Pancreas (tissue), 10 donors: Measurements from ENCODE around the gene DOCK1. TPM values are rescaled to one million over a fixed set of nuclear protein-coding genes. Genes with fewer than 3 reads are reported as not detected.
A peak's percentile ranks its signal among the peaks of the same experiment; 100 is the strongest.

Experiments
- ATAC-seq, 4 donors: fragments of 200-7000 bp; cut with Tn5 transposase; one replicate each; pipeline versions ENCODE4 v1.8.0 to v1.9.1; 2020; ENCODE audit warnings: mild to moderate bottlenecking in 4 of 4, moderate library complexity in 4 of 4
- DNase-seq, 6 donors: peaks; one replicate each; pipeline ENCODE4 v3.0.0-alpha.2; 2020
- FAIRE-seq: peaks from 2 replicates; lab custom pipeline; 2012; peaks lifted over from hg19 to GRCh38; lab: Jason Lieb, UNC
- H3K27ac ChIP-seq, 4 donors: fragments of 200-600 bp; sonication (generic); 1 replicate in 3 of 4; 2 replicates in 1 of 4; pipeline versions ENCODE4 v1.5.0 to v1.8.0; 2020
- H3K27me3 ChIP-seq, 4 donors: fragments of 200-600 bp; one replicate each; pipeline ENCODE4 v1.8.0; 2021
- H3K36me3 ChIP-seq, 3 donors: fragments of 200-600 bp; sonication (generic) in 1 of 3; one replicate each; pipeline versions ENCODE4 v1.5.0 to v1.8.0; 2020 to 2021
- H3K4me1 ChIP-seq, 3 donors: fragments of 200-600 bp; one replicate each; pipeline ENCODE4 v1.8.0; 2021
- H3K4me3 ChIP-seq, 4 donors: fragments of 200-600 bp; sonication (generic) in 2 of 4; one replicate each; pipeline versions ENCODE4 v1.5.0 to v1.8.0; 2020 to 2021
- H3K9me3 ChIP-seq, 4 donors: fragments of 200-600 bp; one replicate each; pipeline ENCODE4 v1.8.0; 2021
- WGBS, 2 donors: extraction: QIAGEN DNeasy Blood & Tissue Kit; methylation state at CpG; one replicate each; pipeline ENCODE4 v1.1.7; 2013; 5-methylcytosine and 5-hydroxymethylcytosine counted together
- intact Hi-C, 3 donors: fragments of 100-400 bp; cut with DNase I; formaldehyde crosslinking; loops; one replicate each; pipeline versions ENCODE4 v1.11.1 to v1.14.2; 2022
- polyA plus RNA-seq, 2 donors: library from polyadenylated mRNA; stranded (reverse); fragments of 200-250 nt; gene quantifications; one replicate each; pipeline ENCODE4 v1.2.3, GENCODE V29; 2013
- total RNA-seq, 6 donors: library from RNA; stranded (reverse); fragmentation: NEBNext Ultra II Directional in 4 of 6; extraction: Animal tissue kit (Norgen Biotek cat#: 25700) in 4 of 6; gene quantifications; one replicate each; pipeline versions ENCODE4 v1.2.1 to v1.2.4, GENCODE V29; 2021 to 2023
- TF ChIP-seq, protein P1 (sequence below), 4 donors: fragments of 200-600 bp; sonication (generic) in 3 of 4; IDR thresholded peaks; one replicate each; pipeline versions ENCODE4 v1.5.0 to v1.8.0; 2021; ENCODE audit warnings: antibody characterized with exemption in 4 of 4
- donor health status: healthy with polysubstance abuse.
- donor health status: DM: no; HTN: no; CAD: no; lungs with moderate emphysema.
- donor health status: DM: no; HTN: no; CAD: no.
- donor health status: control.
- donor health status: control.
- donor health status: Bipolar disorder and iron deficiency.
- donor health status: DM: yes; HTN: yes; CAD: no.
- donor health status: DM: no; HTN: no; CAD: no.
- donor health status: DM: no; HTN: no; CAD: no.
- donor health status: DM: yes; HTN: yes; CAD: no.

Gene DOCK1
- total and polyA plus RNA-seq, 8 donors: 12.1 to 38.6 (median 24.2) TPM

DNA sequence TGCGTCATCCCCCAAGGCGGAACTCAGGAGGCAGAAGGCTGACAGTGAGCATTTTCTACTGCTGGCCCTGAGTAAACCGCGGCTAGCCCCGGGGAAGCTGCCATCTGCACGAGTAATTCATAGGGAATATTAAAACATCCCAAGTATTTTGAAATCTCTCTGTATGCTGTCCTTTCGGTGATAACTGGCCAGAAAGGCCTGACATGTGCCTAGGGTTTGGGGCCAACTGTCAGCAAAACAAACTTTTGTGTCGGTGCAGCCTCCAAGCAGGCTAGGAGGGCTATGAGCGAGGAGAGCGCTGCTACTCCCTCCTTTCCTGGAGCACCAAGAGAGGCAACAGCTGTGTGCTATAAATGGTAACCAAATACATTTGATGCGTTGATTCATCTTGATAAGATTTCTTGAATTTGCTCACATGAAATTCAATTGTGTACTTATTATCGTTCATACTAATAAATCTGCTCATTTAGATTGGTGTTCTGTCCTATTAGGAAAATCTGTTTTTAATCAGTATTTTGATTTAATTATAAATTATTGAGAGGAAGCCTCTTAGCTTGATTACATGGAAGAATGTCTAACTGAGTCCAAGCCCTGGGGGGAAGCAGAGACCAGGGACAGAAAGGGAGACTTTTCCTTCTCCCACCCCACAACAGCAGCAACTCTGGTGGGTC is 519.5 kb downstream of the DOCK1 start:
- no peak for FAIRE-seq
- no peaks in the 10 kb centered on the region for H3K27me3 ChIP-seq
- TF ChIP-seq, protein P1, sequence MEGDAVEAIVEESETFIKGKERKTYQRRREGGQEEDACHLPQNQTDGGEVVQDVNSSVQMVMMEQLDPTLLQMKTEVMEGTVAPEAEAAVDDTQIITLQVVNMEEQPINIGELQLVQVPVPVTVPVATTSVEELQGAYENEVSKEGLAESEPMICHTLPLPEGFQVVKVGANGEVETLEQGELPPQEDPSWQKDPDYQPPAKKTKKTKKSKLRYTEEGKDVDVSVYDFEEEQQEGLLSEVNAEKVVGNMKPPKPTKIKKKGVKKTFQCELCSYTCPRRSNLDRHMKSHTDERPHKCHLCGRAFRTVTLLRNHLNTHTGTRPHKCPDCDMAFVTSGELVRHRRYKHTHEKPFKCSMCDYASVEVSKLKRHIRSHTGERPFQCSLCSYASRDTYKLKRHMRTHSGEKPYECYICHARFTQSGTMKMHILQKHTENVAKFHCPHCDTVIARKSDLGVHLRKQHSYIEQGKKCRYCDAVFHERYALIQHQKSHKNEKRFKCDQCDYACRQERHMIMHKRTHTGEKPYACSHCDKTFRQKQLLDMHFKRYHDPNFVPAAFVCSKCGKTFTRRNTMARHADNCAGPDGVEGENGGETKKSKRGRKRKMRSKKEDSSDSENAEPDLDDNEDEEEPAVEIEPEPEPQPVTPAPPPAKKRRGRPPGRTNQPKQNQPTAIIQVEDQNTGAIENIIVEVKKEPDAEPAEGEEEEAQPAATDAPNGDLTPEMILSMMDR (IDR thresholded peaks at IDR 0.05): no peak
- H3K4me1 ChIP-seq: no peaks in the 10 kb centered on the region
- DNase-seq: no peak
- intact Hi-C loops: no loop called here
- ATAC-seq: peak in 1 of 4 donors; percentile 39
- no peaks in the 10 kb centered on the region for H3K9me3 ChIP-seq
- no peak overlapping the region for H3K4me3 ChIP-seq
- H3K27ac ChIP-seq: no peak overlapping the region
- H3K36me3 ChIP-seq: peaks cover 0 to 21% (median 9%) of the 10 kb centered on the region in 3 donors
- WGBS, 2 donors: 85 to 86% methylated on average over 12 of the region's 12 CpGs

DNA sequence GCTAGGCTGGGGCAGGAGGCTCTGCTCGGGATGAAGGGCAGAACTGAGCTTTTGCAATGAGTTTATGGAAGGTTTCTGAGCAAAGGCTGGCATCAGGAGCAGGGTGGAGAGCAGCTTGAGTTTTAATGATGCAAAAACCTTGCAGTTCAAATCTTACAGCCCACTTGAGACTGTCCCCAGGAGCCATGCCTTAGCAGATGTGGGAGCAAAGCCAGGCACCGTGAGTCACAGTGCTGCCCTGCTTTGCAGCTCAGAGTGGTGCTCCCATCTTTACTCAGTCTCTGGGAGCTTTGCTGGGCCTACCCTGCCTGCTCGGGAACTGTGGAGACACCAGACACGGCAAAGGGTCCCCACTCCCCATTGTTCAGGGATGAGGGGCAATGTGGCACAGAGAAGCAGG is 521.5 kb downstream of the DOCK1 start:
- DNase-seq (no peak), ATAC-seq (no peak), FAIRE-seq (no peak)
- Histone ChIP-seq H3K4me1 (no peaks in the 10 kb centered on the region), H3K27ac (no peak overlapping the region), H3K4me3 (no peak overlapping the region), H3K36me3 (peaks cover 0 to 21% (median 9%) of the 10 kb centered on the region in 3 donors), H3K9me3 (no peaks in the 10 kb centered on the region), H3K27me3 (no peaks in the 10 kb centered on the region)
- WGBS, 2 donors: 94 to 98% methylated on average over 4 of the region's 4 CpGs
- TF ChIP-seq, protein P1 (IDR thresholded peaks at IDR 0.05): no peak
- intact Hi-C loops: no loop called here

DNA sequence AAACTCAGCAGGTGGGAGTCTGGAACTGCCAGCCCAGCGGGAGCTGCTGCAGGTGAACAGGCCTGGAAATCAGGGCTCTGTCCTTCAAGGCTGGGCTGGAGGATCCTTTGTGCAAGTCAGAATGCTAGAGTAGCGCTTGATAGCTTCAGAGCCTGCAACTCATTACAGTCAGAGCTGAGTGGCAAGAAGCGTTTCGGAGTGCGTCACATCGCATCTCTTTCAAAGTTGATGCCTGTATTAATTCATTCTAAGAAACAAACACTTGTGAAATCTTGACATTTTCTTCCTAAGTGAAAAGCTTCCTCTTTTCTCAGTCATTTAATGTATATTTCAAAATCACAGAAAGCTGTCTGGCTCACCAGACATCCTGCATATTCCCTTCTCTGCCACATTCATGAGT is 522.7 kb downstream of the DOCK1 start:
- H3K4me1 ChIP-seq: no peaks in the 10 kb centered on the region
- TF ChIP-seq, protein P1 (IDR thresholded peaks at IDR 0.05): no peak
- H3K27ac ChIP-seq: no peak overlapping the region
- ATAC-seq (no peak), DNase-seq (no peak), FAIRE-seq (no peak)
- no peaks in the 10 kb centered on the region for H3K27me3 ChIP-seq
- no peak overlapping the region for H3K4me3 ChIP-seq
- intact Hi-C loops: no loop called here
- 96 to 99% methylated on average over 6 of the region's 6 CpGs for WGBS, 2 donors
- H3K36me3 ChIP-seq: peaks cover 0 to 21% (median 9%) of the 10 kb centered on the region in 3 donors
- H3K9me3 ChIP-seq: no peaks in the 10 kb centered on the region

DNA sequence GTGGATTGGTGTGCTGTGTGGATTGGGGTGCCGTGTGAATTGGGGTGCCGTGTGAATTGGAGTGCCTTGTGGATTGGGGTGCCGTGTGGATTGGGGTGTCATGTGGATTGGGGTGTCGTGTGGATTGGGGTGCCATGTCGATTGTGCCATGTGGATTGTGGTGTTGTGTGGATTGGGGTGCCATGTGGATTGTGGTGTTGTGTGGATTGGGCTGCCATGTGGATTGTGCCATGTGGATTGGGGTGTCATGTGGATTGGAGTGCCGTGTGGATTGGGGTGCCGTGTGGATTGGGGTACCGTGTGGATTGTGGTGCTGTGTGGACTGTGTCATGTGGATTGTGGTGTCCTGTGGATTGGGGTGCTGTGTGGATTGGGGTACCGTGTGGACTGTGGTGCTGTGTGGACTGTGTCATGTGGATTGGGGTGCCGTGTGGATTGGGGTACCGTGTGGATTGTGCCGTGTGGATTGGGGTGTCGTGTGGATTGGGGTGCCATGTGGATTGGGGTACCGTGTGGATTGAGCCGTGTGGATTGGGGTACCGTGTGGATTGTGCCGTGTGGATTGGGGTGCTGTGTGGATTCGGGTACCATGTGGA is 523.3 kb downstream of the DOCK1 start:
- intact Hi-C loops: no loop called here
- ATAC-seq (no peak), FAIRE-seq (no peak), DNase-seq (no peak)
- Histone ChIP-seq H3K36me3 (peaks cover 0 to 21% (median 9%) of the 10 kb centered on the region in 3 donors), H3K27ac (no peak overlapping the region), H3K4me1 (no peaks in the 10 kb centered on the region), H3K9me3 (no peaks in the 10 kb centered on the region), H3K4me3 (no peak overlapping the region), H3K27me3 (no peaks in the 10 kb centered on the region)
- TF ChIP-seq, protein P1 (IDR thresholded peaks at IDR 0.05): no peak
- 97% methylated on average over 18 of the region's 18 CpGs for WGBS, 2 donors
